Endothelial cell of umbilical vein (primary cell): ENCODE results near the gene CCL1.

ENCODE experiments used
- EZH2 ChIP-seq: IDR thresholded peaks from 2 replicates; pipeline ENCODE4 v1.6.1; 2012; ENCODE audit warnings: borderline replicate concordance, low read depth, mild to moderate bottlenecking, moderate library complexity, low read length, inconsistent platforms; ENCODE audit not compliant: severe bottlenecking
- JUN ChIP-seq: IDR thresholded peaks from 2 replicates; pipeline ENCODE4 v1.6.1; 2011; ENCODE audit warnings: borderline replicate concordance, low read depth; ENCODE audit not compliant: insufficient read length, insufficient read depth
- POLR2A ChIP-seq: IDR thresholded peaks from 2 replicates; pipeline ENCODE4 v1.6.1; 2012; ENCODE audit warnings: low read depth, mild to moderate bottlenecking, control low read depth, low read length
- TF ChIP-seq, protein P1 (sequence below), 2 donors: IDR thresholded peaks; 1 replicate in 1 of 2; 2 replicates in 1 of 2; pipeline ENCODE4 v1.5.1; 2011; ENCODE audit warnings: low read length in 2 of 2, mild to moderate bottlenecking in 2 of 2, moderate library complexity in 2 of 2, control low read depth in 1 of 2, inconsistent platforms in 1 of 2, low read depth in 1 of 2; ENCODE audit not compliant: insufficient read depth in 1 of 2; ENCODE audit errors: extremely low read depth in 1 of 2

DNA sequence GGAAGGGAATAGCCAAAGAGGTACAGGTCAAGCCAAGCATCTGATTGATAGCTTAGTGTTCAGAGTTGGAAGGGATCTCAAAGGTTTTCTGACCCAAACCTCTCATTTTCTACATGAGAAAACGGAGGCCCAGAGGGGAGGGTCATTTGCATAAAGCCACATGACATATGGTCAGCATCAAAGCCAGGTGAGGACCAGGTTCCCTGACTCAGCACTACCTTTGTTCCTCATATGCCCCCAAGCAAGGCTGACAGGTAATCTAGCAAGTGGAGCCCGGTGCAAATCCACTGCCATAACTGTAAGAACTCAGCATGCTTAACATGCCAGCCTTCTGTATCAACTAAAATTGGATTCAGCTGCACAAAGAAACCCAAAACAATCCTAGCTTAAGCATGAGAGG is 28.2 kb upstream of the CCL1 start:
- TF ChIP-seq, protein P1, sequence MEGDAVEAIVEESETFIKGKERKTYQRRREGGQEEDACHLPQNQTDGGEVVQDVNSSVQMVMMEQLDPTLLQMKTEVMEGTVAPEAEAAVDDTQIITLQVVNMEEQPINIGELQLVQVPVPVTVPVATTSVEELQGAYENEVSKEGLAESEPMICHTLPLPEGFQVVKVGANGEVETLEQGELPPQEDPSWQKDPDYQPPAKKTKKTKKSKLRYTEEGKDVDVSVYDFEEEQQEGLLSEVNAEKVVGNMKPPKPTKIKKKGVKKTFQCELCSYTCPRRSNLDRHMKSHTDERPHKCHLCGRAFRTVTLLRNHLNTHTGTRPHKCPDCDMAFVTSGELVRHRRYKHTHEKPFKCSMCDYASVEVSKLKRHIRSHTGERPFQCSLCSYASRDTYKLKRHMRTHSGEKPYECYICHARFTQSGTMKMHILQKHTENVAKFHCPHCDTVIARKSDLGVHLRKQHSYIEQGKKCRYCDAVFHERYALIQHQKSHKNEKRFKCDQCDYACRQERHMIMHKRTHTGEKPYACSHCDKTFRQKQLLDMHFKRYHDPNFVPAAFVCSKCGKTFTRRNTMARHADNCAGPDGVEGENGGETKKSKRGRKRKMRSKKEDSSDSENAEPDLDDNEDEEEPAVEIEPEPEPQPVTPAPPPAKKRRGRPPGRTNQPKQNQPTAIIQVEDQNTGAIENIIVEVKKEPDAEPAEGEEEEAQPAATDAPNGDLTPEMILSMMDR (IDR thresholded peaks at IDR 0.05; ENCODE audit: extremely low read depth in 1 of 2, insufficient read depth in 1 of 2, low read depth in 1 of 2, low read length in 2 of 2) = no peak
- TF ChIP-seq POLR2A (no peak), EZH2 (no peak), JUN (no peak)
